Thyroid gland (tissue), 4 donors: Measurements from ENCODE around the gene PHF21A. TPM values are rescaled to one million over a fixed set of nuclear protein-coding genes. Genes with fewer than 3 reads are reported as not detected.

Experiments
- DNase-seq, 2 donors: peaks; one replicate each; pipeline ENCODE4 v3.0.0-alpha.2; 2019
- H3K27ac ChIP-seq, 3 donors: fragments of 200-600 bp; sonication (generic); 1 replicate in 2 of 3; 2 replicates in 1 of 3; pipeline ENCODE4 v1.5.1; 2016 to 2019; ENCODE audit warnings: mild to moderate bottlenecking in 1 of 3, moderate library complexity in 1 of 3
- H3K27me3 ChIP-seq: fragments of 200-600 bp; sonication (generic); one replicate; pipeline ENCODE4 v1.5.1; 2019
- H3K36me3 ChIP-seq, 2 donors: fragments of 200-600 bp; sonication (generic); one replicate each; pipeline ENCODE4 v1.5.1; 2016 to 2019
- H3K4me1 ChIP-seq, 2 donors: fragments of 200-600 bp; sonication (generic); one replicate each; pipeline ENCODE4 v1.5.1; 2017 to 2019
- H3K4me3 ChIP-seq, 3 donors: fragments of 200-600 bp; sonication (generic); replicated peaks in 1 of 3; 1 replicate in 2 of 3; 2 replicates in 1 of 3; pipeline ENCODE4 v1.5.1; 2016; ENCODE audit warnings: mild to moderate bottlenecking in 1 of 3
- H3K9me3 ChIP-seq: fragments of 200-600 bp; sonication (generic); one replicate; pipeline ENCODE4 v1.5.1; 2017
- POLR2A ChIP-seq, 2 donors: fragments of 450-650 bp; IDR thresholded peaks; one replicate each; pipeline ENCODE4 v1.6.1; 2017; ENCODE audit warnings: antibody characterized with exemption in 2 of 2, mild to moderate bottlenecking in 2 of 2, moderate library complexity in 1 of 2
- WGBS, 2 donors: methylation state at CpG; one replicate each; pipeline ENCODE4 v1.1.5; 2017; 5-methylcytosine and 5-hydroxymethylcytosine counted together
- intact Hi-C: fragments of 100-400 bp; cut with DNase I; formaldehyde crosslinking; loops from one replicate; pipeline ENCODE4 v1.15.1; 2023
- total RNA-seq, 4 donors: library from RNA; depleted of rRNA; stranded (reverse); fragments of >200 nt; gene quantifications; one replicate each; pipeline ENCODE4 v1.2.3, GENCODE V29; 2016
- TF ChIP-seq, protein P1 (sequence below), 6 experiments: fragments of 200-600 bp in 3 of 6; fragments of 450-650 bp in 3 of 6; sonication (generic) in 3 of 6; IDR thresholded peaks; one replicate each; pipeline ENCODE4 v1.5.1; 2016 to 2019; ENCODE audit warnings: antibody characterized with exemption in 6 of 6, mild to moderate bottlenecking in 2 of 6, inconsistent platforms in 1 of 6, moderate library complexity in 1 of 6

PHF21A gene
- total RNA-seq, 4 donors from 2014 or later: 26.2 to 95.7 (median 64.0) TPM

GRCh38 chr11:45973601-45974000, 147.7 kb downstream of the PHF21A start:
- no peaks in the 10 kb centered on the region for H3K9me3 ChIP-seq
- H3K27me3 ChIP-seq: no peaks in the 10 kb centered on the region
- peaks cover 5 to 12% of the 10 kb centered on the region in 2 donors for H3K36me3 ChIP-seq
- TF ChIP-seq POLR2A (IDR thresholded peaks at IDR 0.05): no peak
- 86 to 87% methylated on average over 4 of the region's 4 CpGs for WGBS, 2 donors
- no peak for DNase-seq
- H3K27ac ChIP-seq: no peak overlapping the region
- H3K4me3 ChIP-seq: no peak overlapping the region
- intact Hi-C loops: no loop called here
- H3K4me1 ChIP-seq: no peaks in the 10 kb centered on the region

DNA sequence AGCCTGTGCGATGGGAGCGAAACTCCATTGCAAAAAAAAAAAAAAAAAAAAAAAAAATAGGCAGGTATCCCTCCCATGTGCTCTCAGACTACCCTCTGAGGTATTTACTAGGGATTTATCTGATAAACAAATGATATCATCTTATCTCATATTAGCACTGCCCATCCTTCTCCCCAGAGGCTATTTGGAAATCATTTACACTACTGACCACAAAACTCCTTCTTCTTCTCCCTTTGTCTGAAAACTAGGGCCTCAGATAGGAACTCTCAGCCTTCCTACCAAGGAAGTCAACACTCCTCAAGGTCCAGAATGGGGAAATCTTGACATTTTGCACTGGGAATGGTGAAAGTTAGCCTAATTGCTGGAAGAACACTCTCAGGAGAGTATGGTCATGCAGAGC, 152.4 kb downstream of the PHF21A start:
- 93 to 96% methylated on average over 2 of the region's 2 CpGs for WGBS, 2 donors
- no peak for TF ChIP-seq POLR2A (IDR thresholded peaks at IDR 0.05)
- TF ChIP-seq, protein P1, sequence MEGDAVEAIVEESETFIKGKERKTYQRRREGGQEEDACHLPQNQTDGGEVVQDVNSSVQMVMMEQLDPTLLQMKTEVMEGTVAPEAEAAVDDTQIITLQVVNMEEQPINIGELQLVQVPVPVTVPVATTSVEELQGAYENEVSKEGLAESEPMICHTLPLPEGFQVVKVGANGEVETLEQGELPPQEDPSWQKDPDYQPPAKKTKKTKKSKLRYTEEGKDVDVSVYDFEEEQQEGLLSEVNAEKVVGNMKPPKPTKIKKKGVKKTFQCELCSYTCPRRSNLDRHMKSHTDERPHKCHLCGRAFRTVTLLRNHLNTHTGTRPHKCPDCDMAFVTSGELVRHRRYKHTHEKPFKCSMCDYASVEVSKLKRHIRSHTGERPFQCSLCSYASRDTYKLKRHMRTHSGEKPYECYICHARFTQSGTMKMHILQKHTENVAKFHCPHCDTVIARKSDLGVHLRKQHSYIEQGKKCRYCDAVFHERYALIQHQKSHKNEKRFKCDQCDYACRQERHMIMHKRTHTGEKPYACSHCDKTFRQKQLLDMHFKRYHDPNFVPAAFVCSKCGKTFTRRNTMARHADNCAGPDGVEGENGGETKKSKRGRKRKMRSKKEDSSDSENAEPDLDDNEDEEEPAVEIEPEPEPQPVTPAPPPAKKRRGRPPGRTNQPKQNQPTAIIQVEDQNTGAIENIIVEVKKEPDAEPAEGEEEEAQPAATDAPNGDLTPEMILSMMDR (IDR thresholded peaks at IDR 0.05): no peak
- H3K4me1 ChIP-seq: no peaks in the 10 kb centered on the region
- DNase-seq: no peak
- no peaks in the 10 kb centered on the region for H3K9me3 ChIP-seq
- H3K36me3 ChIP-seq: peaks cover 3 to 5% of the 10 kb centered on the region in 2 donors
- H3K27me3 ChIP-seq: no peaks in the 10 kb centered on the region
- no peak overlapping the region for H3K4me3 ChIP-seq
- intact Hi-C loops: loop anchor here (10.0 kb wide), 1 partner anchor 156 kb away; the partner anchor contains the start of gene PHF21A
- no peak overlapping the region for H3K27ac ChIP-seq

DNA sequence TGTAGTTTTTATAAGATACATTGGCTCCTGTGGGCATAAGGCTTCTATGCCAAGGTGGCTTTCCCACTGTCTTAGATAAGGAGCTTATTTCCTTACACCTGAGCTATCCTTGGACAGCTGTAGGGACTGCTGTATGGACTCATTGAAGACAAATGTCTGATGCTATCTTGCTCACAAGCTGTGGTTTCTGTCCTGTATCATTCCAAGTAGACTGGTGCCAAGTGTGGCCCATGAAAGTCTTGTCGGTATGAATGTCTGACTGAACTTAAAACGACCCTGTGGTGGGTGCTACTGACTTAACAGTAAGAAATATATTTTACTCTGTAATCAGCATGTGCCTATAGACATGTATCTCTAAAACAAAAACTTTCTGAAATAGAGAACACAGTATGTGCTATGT, 153.7 kb downstream of the PHF21A start:
- H3K36me3 ChIP-seq: peaks cover 3 to 5% of the 10 kb centered on the region in 2 donors

DNA sequence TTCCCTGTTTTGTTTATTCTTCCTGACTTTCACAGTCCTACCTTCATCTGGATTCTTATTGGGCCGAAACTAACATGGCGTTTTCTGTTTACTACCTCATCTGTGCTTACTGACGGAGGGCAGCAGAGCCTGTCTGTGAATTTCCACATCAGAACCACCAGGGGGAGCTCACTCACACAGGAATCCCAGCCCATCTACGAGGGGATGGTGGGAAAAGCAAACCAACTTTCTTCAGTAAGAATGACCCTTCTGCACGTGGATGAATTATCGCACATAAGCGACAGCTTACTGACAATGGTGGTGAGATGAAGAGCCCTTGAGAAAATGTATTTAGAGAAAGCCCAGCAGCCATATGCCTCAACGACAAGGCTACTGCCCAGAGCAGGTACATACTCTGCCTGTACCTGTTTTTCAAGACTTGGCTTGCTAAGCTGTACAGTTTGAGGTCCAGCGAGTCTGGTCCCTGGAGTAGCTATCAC, 156.3 kb downstream of the PHF21A start:
- Histone ChIP-seq H3K36me3 (peaks cover under 1 to 5% of the 10 kb centered on the region in 2 donors), H3K27me3 (no peaks in the 10 kb centered on the region), H3K4me3 (no peak overlapping the region), H3K9me3 (no peaks in the 10 kb centered on the region), H3K27ac (peak overlapping the region; percentile 10 to 34 (median 13)), H3K4me1 (no peaks in the 10 kb centered on the region)
- TF ChIP-seq POLR2A (IDR thresholded peaks at IDR 0.05): no peak
- TF ChIP-seq, protein P1 (IDR thresholded peaks at IDR 0.05): peak; percentile 72 to 94 (median 82)
- DNase-seq: peak; percentile 57 to 64
- intact Hi-C loops: loop anchor here (10.0 kb wide), 1 partner anchor 160 kb away; the partner anchor contains the start of gene PHF21A
- 18 to 21% methylated on average over 9 of the region's 9 CpGs for WGBS, 2 donors

More for the DNA sequence above, 153.7 kb downstream of the PHF21A start:
- Histone ChIP-seq H3K9me3 (no peaks in the 10 kb centered on the region), H3K27me3 (no peaks in the 10 kb centered on the region), H3K4me1 (no peaks in the 10 kb centered on the region), H3K4me3 (no peak overlapping the region), H3K27ac (no peak overlapping the region)
- TF ChIP-seq POLR2A (IDR thresholded peaks at IDR 0.05): no peak
- TF ChIP-seq, protein P1 (IDR thresholded peaks at IDR 0.05): no peak
- intact Hi-C loops: loop anchor here (10.0 kb wide), 1 partner anchor 157 kb away; the partner anchor contains the start of gene PHF21A
- DNase-seq: no peak
- 85 to 87% methylated on average over 2 of the region's 2 CpGs for WGBS, 2 donors

- intact Hi-C loops: loop anchor here (10.0 kb wide), 1 partner anchor 163 kb away; the partner anchor contains the start of gene PHF21A
- no peaks in the 10 kb centered on the region for H3K27me3 ChIP-seq
- no peaks in the 10 kb centered on the region for H3K9me3 ChIP-seq
- H3K36me3 ChIP-seq: peaks cover 0 to 3% of the 10 kb centered on the region in 2 donors
- no peak overlapping the region for H3K4me3 ChIP-seq
- no peaks in the 10 kb centered on the region for H3K4me1 ChIP-seq
- WGBS, 2 donors: 93% methylated on average over 7 of the region's 7 CpGs
- no peak overlapping the region for H3K27ac ChIP-seq
- no peak for TF ChIP-seq POLR2A (IDR thresholded peaks at IDR 0.05)
- TF ChIP-seq, protein P1 (IDR thresholded peaks at IDR 0.05): no peak
- no peak for DNase-seq
Observed at GRCh38 chr11:45961751-45962240, 159.5 kb downstream of the PHF21A start.
